Thyroid gland (tissue), 4 donors: ENCODE measurements around the gene MRNIP. TPM values are rescaled to one million over a fixed set of nuclear protein-coding genes. Genes with fewer than 3 reads are reported as not detected.

ENCODE experiments used
- DNase-seq, 2 donors: peaks; one replicate each; pipeline ENCODE4 v3.0.0-alpha.2; 2019
- H3K27ac ChIP-seq, 3 donors: fragments of 200-600 bp; sonication (generic); 1 replicate in 2 of 3; 2 replicates in 1 of 3; pipeline ENCODE4 v1.5.1; 2016 to 2019; ENCODE audit warnings: mild to moderate bottlenecking in 1 of 3, moderate library complexity in 1 of 3
- H3K27me3 ChIP-seq: fragments of 200-600 bp; sonication (generic); one replicate; pipeline ENCODE4 v1.5.1; 2019
- H3K36me3 ChIP-seq, 2 donors: fragments of 200-600 bp; sonication (generic); one replicate each; pipeline ENCODE4 v1.5.1; 2016 to 2019
- H3K4me1 ChIP-seq, 2 donors: fragments of 200-600 bp; sonication (generic); one replicate each; pipeline ENCODE4 v1.5.1; 2017 to 2019
- H3K4me3 ChIP-seq, 3 donors: fragments of 200-600 bp; sonication (generic); replicated peaks in 1 of 3; 1 replicate in 2 of 3; 2 replicates in 1 of 3; pipeline ENCODE4 v1.5.1; 2016; ENCODE audit warnings: mild to moderate bottlenecking in 1 of 3
- H3K9me3 ChIP-seq: fragments of 200-600 bp; sonication (generic); one replicate; pipeline ENCODE4 v1.5.1; 2017
- CTCF ChIP-seq, 6 experiments: fragments of 200-600 bp in 3 of 6; fragments of 450-650 bp in 3 of 6; sonication (generic) in 3 of 6; IDR thresholded peaks; one replicate each; pipeline ENCODE4 v1.5.1; 2016 to 2019; ENCODE audit warnings: antibody characterized with exemption in 6 of 6, mild to moderate bottlenecking in 2 of 6, inconsistent platforms in 1 of 6, moderate library complexity in 1 of 6
- POLR2A ChIP-seq, 2 donors: fragments of 450-650 bp; IDR thresholded peaks; one replicate each; pipeline ENCODE4 v1.6.1; 2017; ENCODE audit warnings: antibody characterized with exemption in 2 of 2, mild to moderate bottlenecking in 2 of 2, moderate library complexity in 1 of 2
- WGBS, 2 donors: methylation state at CpG; one replicate each; pipeline ENCODE4 v1.1.5; 2017; 5-methylcytosine and 5-hydroxymethylcytosine counted together
- intact Hi-C: fragments of 100-400 bp; cut with DNase I; formaldehyde crosslinking; loops from one replicate; pipeline ENCODE4 v1.15.1; 2023
- total RNA-seq, 4 donors: library from RNA; depleted of rRNA; stranded (reverse); fragments of >200 nt; gene quantifications; one replicate each; pipeline ENCODE4 v1.2.3, GENCODE V29; 2016

Gene MRNIP
- total RNA-seq, 4 donors from 2014 or later: 37.1 to 68.2 (median 52.1) TPM

DNA sequence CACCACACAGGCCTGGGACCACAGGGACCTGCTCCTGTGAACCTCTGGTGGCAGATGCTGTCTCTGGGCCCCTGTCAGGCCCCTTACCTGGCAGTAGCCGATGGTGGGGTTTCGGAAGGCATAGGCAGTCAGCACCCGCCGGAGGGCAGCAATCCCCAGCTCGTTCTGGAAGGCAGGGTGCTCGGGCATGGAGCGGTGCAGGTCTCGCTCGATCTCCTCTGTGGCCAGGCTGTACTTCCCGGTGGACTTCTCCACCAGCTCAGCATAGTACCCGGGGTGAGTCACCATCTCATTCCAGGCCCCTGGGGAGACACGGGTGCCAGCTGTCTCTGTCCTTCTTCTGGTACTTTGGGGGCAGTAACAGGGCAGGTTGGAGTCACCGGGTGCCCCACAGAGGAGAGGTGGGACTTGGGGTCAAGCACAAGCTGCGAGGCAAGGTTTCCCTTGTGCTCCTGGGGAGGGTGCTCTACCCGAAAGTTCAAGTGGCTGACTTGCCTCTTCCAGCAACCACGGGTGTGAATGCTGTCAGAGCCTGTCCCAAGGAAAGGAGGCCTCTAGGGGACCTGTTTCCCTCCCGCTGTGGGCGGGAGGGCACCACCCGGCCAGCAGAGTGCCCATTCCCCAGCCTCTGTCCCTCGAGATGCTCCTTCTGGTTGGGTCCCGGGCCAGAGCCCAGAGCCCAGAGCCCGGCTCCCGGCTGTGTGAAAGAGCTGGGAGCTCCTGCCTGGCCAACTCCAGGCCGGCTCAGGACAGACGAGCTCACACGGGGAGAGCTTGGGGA, 19.8 kb upstream of the MRNIP start:
- no peak for TF ChIP-seq CTCF (IDR thresholded peaks at IDR 0.05)
- TF ChIP-seq POLR2A (IDR thresholded peaks at IDR 0.05): no peak
- no peaks in the 10 kb centered on the region for H3K27me3 ChIP-seq
- H3K36me3 ChIP-seq: peaks cover 27 to 31% of the 10 kb centered on the region in 2 donors
- no peaks in the 10 kb centered on the region for H3K4me1 ChIP-seq
- no peak overlapping the region for H3K27ac ChIP-seq
- H3K4me3 ChIP-seq: no peak overlapping the region
- DNase-seq: no peak
- no peaks in the 10 kb centered on the region for H3K9me3 ChIP-seq
- 90 to 98% methylated on average over 9 of the region's 26 CpGs for WGBS, 2 donors
- intact Hi-C loops: no loop called here

DNA sequence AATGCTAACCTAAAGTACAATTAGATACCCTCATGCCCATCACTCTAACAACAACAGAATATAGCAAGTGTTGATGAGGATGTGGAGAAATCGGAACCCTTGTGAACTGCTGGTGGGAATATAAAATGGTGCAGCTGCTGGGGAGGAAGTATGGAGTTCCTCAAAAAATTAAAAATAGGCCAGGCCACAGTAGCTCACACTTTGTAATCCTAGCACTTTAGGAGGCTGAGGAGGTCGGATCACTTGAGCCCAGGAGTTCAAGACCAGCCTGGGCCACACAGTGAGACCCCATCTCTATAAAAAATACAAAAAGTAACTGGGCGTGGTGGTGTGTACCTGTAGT, 18.0 kb upstream of the MRNIP start:
- Histone ChIP-seq H3K4me1 (no peaks in the 10 kb centered on the region), H3K27ac (no peak overlapping the region), H3K4me3 (no peak overlapping the region), H3K27me3 (no peaks in the 10 kb centered on the region), H3K36me3 (peaks cover 40 to 45% of the 10 kb centered on the region in 2 donors), H3K9me3 (no peaks in the 10 kb centered on the region)
- WGBS, 2 donors: 90 to 96% methylated on average over 3 of the region's 3 CpGs
- DNase-seq: no peak
- TF ChIP-seq CTCF (IDR thresholded peaks at IDR 0.05): no peak
- no peak for TF ChIP-seq POLR2A (IDR thresholded peaks at IDR 0.05)
- intact Hi-C loops: no loop called here

- Histone ChIP-seq H3K27ac (no peak overlapping the region), H3K36me3 (peaks cover 40 to 45% of the 10 kb centered on the region in 2 donors), H3K9me3 (no peaks in the 10 kb centered on the region), H3K4me3 (no peak overlapping the region), H3K27me3 (no peaks in the 10 kb centered on the region), H3K4me1 (peaks cover 0 to 2% of the 10 kb centered on the region in 2 donors)
- intact Hi-C loops: no loop called here
- WGBS, 2 donors: 91 to 94% methylated on average over 15 to 16 of the region's 16 CpGs
- TF ChIP-seq POLR2A (IDR thresholded peaks at IDR 0.05): no peak
- TF ChIP-seq CTCF (IDR thresholded peaks at IDR 0.05): no peak
- no peak for DNase-seq
These were observed 17.4 kb upstream of the MRNIP start for GRCh38 chr5:179875741-179876609.

DNA sequence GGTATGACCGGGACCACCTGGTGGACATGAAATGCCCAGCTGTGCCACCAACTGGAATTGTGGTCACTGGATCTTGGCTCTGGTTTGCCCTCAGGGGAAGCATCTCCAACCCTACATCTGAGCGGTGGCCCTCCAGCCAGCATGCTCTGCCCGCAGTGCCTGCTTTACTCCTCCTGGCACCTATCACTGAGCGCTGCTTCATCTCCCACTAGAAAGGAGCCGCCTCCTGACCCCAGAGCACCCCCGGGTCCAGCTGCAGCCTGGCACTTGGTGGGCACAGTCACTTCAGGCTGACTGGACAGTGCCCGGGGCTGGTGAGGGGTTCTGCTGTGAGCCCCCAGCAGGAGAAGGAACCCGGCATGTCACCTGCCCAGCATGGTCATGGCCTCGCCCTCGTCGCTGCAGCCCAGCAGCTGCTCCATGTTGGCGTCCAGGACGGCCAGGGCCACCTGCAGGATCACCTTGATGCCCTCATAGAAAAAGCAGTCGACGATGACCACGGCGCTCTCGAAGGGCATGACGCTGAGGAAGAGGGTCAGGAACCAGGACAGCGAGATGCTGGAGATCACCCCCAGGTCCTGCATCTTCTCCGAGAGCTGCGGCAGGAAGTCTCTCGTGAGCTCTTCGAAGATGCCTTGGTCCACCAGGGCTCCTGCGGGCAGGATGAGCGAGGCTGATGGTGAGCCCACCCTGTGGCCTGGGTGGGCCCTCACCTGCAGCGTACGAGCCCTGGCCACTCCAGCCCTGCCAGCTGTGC, 16.1 kb upstream of the MRNIP start:
- no peak overlapping the region for H3K27ac ChIP-seq
- intact Hi-C loops: no loop called here
- peaks cover 0 to 6% of the 10 kb centered on the region in 2 donors for H3K4me1 ChIP-seq
- no peak for DNase-seq
- H3K27me3 ChIP-seq: no peaks in the 10 kb centered on the region
- H3K4me3 ChIP-seq: no peak overlapping the region
- 96 to 98% methylated on average over 23 to 24 of the region's 28 CpGs for WGBS, 2 donors
- TF ChIP-seq POLR2A (IDR thresholded peaks at IDR 0.05): no peak
- no peak for TF ChIP-seq CTCF (IDR thresholded peaks at IDR 0.05)
- H3K9me3 ChIP-seq: no peaks in the 10 kb centered on the region
- peaks cover 40 to 49% of the 10 kb centered on the region in 2 donors for H3K36me3 ChIP-seq
